ENCODE results near the gene MCTP1. TPM values are rescaled to one million over a fixed set of nuclear protein-coding genes. Genes with fewer than 3 reads are reported as not detected.
A peak's percentile ranks its signal among the peaks of the same experiment; 100 is the strongest.
"Not testable (repeated sequence)": the region's sequence is repeated elsewhere in the genome, so short reads cannot be mapped to it uniquely, and the experiment has no call there.

Gene MCTP1
- total RNA-seq, 4 donors from 2014 or later = 28.7 to 117 (median 48.2) TPM

GRCh38 chr5:94850960-94851359 is 433.9 kb downstream of the MCTP1 start:
- no peak for DNase-seq (ENCODE audit: low spot score in 2 of 2)
- Histone ChIP-seq H3K4me3 (no peak overlapping the region), H3K27me3 (no peaks in the 10 kb centered on the region), H3K4me1 (peaks cover 0 to 8% (median 2%) of the 10 kb centered on the region in 4 donors), H3K36me3 (no peaks in the 10 kb centered on the region), H3K27ac (no peak overlapping the region), H3K9me3 (no peaks in the 10 kb centered on the region)
- 68 to 70% methylated on average over 1 of the region's 1 CpG for WGBS, 2 donors
- TF ChIP-seq CTCF (IDR thresholded peaks at IDR 0.05) (no peak), EP300 (IDR thresholded peaks at IDR 0.05) (no peak), POLR2A (IDR thresholded peaks at IDR 0.05) (no peak)

- H3K27me3 ChIP-seq = no peaks in the 10 kb centered on the region
- 27% methylated on average over 10 of the region's 10 CpGs for WGBS, 2 donors
- peaks cover 0 to 8% (median 2%) of the 10 kb centered on the region in 4 donors for H3K4me1 ChIP-seq
Measured at GRCh38 chr5:94849821-94850736, 434.8 kb downstream of the MCTP1 start.

GRCh38 chr5:94849324-94849723 is 435.6 kb downstream of the MCTP1 start:
- Histone ChIP-seq H3K27me3 (no peaks in the 10 kb centered on the region), H3K27ac (no peak overlapping the region), H3K9me3 (no peaks in the 10 kb centered on the region), H3K4me3 (no peak overlapping the region), H3K36me3 (no peaks in the 10 kb centered on the region), H3K4me1 (peaks cover 0 to 8% (median 2%) of the 10 kb centered on the region in 4 donors)
- TF ChIP-seq POLR2A (IDR thresholded peaks at IDR 0.05) = no peak
- no peak for TF ChIP-seq EP300 (IDR thresholded peaks at IDR 0.05)
- TF ChIP-seq CTCF (IDR thresholded peaks at IDR 0.05) = no peak
- WGBS, 2 donors = 65 to 72% methylated on average over 4 of the region's 4 CpGs
- DNase-seq (ENCODE audit: low spot score in 2 of 2) = no peak

More at GRCh38 chr5:94849821-94850736, 434.8 kb downstream of the MCTP1 start:
- H3K27ac ChIP-seq = no peak overlapping the region
- no peak overlapping the region for H3K4me3 ChIP-seq
- TF ChIP-seq POLR2A (IDR thresholded peaks at IDR 0.05) (no peak), CTCF (IDR thresholded peaks at IDR 0.05) (peak; percentile 41 to 65 (median 45))
- no peak for DNase-seq (ENCODE audit: low spot score in 2 of 2)
- H3K9me3 ChIP-seq = no peaks in the 10 kb centered on the region
- no peaks in the 10 kb centered on the region for H3K36me3 ChIP-seq

- Histone ChIP-seq H3K4me3 (no peak overlapping the region), H3K27ac (no peak overlapping the region), H3K9me3 (no peaks in the 10 kb centered on the region), H3K4me1 (peaks cover 0 to 8% (median 2%) of the 10 kb centered on the region in 4 donors), H3K36me3 (no peaks in the 10 kb centered on the region), H3K27me3 (no peaks in the 10 kb centered on the region)
- TF ChIP-seq CTCF (IDR thresholded peaks at IDR 0.05) (no peak), EP300 (IDR thresholded peaks at IDR 0.05) (no peak), POLR2A (IDR thresholded peaks at IDR 0.05) (no peak)
- 71 to 91% methylated on average over 2 of the region's 2 CpGs for WGBS, 2 donors
- no peak for DNase-seq (ENCODE audit: low spot score in 2 of 2)
Measured at GRCh38 chr5:94847726-94848125, 437.2 kb downstream of the MCTP1 start.

GRCh38 chr5:94847019-94847418 is 437.9 kb downstream of the MCTP1 start:
- Histone ChIP-seq H3K9me3 (no peaks in the 10 kb centered on the region), H3K27ac (no peak overlapping the region), H3K4me3 (no peak overlapping the region), H3K4me1 (peaks cover 0 to 8% (median 2%) of the 10 kb centered on the region in 4 donors), H3K36me3 (no peaks in the 10 kb centered on the region), H3K27me3 (no peaks in the 10 kb centered on the region)
- WGBS, 2 donors = 60 to 64% methylated on average over 4 of the region's 4 CpGs
- TF ChIP-seq CTCF (IDR thresholded peaks at IDR 0.05) (no peak), POLR2A (IDR thresholded peaks at IDR 0.05) (no peak), EP300 (IDR thresholded peaks at IDR 0.05) (no peak)
- no peak for DNase-seq (ENCODE audit: low spot score in 2 of 2)

GRCh38 chr5:94845696-94846095 is 439.2 kb downstream of the MCTP1 start:
- H3K9me3 ChIP-seq; H3K27ac ChIP-seq; H3K4me1 ChIP-seq; H3K4me3 ChIP-seq; H3K36me3 ChIP-seq; H3K27me3 ChIP-seq; DNase-seq (ENCODE audit: low spot score in 2 of 2): not testable (repeated sequence)
- 100% methylated on average over 1 of the region's 1 CpG for WGBS, 2 donors

Measured in tibial nerve (tissue), 4 donors.